ENCODE data around the gene DNAJC5.

DNA sequence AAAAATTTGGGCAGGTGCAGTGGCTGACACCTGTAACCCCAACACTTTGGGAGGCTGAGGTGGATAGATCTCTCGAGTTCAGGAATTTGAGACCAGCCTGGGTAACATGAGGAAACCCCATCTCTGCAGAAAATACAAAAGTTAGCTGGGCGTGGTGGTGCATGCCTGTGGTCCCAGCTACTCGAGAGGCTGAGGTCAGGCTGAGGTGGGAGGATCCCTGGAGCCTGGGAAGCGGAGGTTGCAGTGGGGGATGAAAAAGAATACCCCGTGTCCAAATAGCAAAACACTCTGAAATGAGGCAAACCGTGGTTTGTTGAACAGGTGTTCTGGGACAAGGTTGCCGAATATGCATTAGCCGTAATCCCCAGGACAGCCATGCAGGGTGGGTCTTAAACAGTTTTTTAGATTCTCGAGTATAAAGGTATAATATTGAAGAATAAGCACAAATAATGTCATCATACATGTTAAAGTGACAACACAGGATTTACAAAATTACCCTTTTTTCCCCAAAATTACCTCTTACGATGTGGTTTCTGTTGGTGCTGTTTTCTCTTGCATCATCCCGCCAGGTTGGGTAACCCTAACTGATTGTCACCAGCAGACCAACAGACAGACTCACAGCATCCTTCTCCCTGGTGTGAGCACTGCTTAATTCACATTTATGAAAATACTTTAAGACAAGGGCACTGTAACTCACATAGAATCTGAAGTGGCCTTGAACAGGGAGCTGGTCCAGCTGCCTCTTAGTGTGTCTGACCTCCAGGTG lies 9.1 kb downstream of the DNAJC5 start:
- TF ChIP-seq POLR2A (IDR thresholded peaks at IDR 0.05) (no peak), CTCF (IDR thresholded peaks at IDR 0.05) (no peak)

All from thyroid gland (tissue), 4 donors.